Measurements from ENCODE around the gene FGF22. TPM values are rescaled to one million over a fixed set of nuclear protein-coding genes. Genes with fewer than 3 reads are reported as not detected.
A peak's percentile ranks its signal among the peaks of the same experiment; 100 is the strongest.

FGF22 gene
- total RNA-seq, 1 donor, result not detected

GRCh38 chr19:647566-648284 lies 8.0 kb downstream of the FGF22 start:
- H3K27me3 ChIP-seq (ENCODE audit: insufficient read depth, low read length), result no peaks in the 10 kb centered on the region
- no peak overlapping the region for H3K27ac ChIP-seq (ENCODE audit: low read depth, low read length)
- no peaks in the 10 kb centered on the region for H3K4me1 ChIP-seq (ENCODE audit: insufficient read depth, low read length)
- H3K36me3 ChIP-seq (ENCODE audit: insufficient read depth, low read length), result peaks cover 20% of the 10 kb centered on the region
- peak; percentile 51 for DNase-seq (ENCODE audit: insufficient read length, low spot score, missing footprints)
- H3K9me3 ChIP-seq (ENCODE audit: low read depth, low read length), result no peaks in the 10 kb centered on the region
- no peak overlapping the region for H3K4me2 ChIP-seq (ENCODE audit: insufficient read depth, low read length)
- peaks cover 10% of the 10 kb centered on the region for H4K20me1 ChIP-seq (ENCODE audit: insufficient read depth, low read length)
- H2AFZ ChIP-seq (ENCODE audit: low read length), result no peak overlapping the region
- H3K4me3 ChIP-seq (ENCODE audit: insufficient read depth, low read length), result no peak overlapping the region
- no peak for TF ChIP-seq CTCF (IDR thresholded peaks at IDR 0.05; ENCODE audit: extremely low read depth, low read depth, low read length)
- peaks cover 22% of the 10 kb centered on the region for H3K79me2 ChIP-seq (ENCODE audit: insufficient read depth, low read length)

- H3K79me2 ChIP-seq (ENCODE audit: insufficient read depth, low read length), result peaks cover 27% of the 10 kb centered on the region
- H3K27me3 ChIP-seq (ENCODE audit: insufficient read depth, low read length), result no peaks in the 10 kb centered on the region
- no peak overlapping the region for H3K4me3 ChIP-seq (ENCODE audit: insufficient read depth, low read length)
- TF ChIP-seq CTCF (IDR thresholded peaks at IDR 0.05; ENCODE audit: extremely low read depth, low read depth, low read length), result no peak
- DNase-seq (ENCODE audit: insufficient read length, low spot score, missing footprints), result peak; percentile 79
- H3K36me3 ChIP-seq (ENCODE audit: insufficient read depth, low read length), result peaks cover 20% of the 10 kb centered on the region
- no peaks in the 10 kb centered on the region for H3K9me3 ChIP-seq (ENCODE audit: low read depth, low read length)
- H3K4me1 ChIP-seq (ENCODE audit: insufficient read depth, low read length), result no peaks in the 10 kb centered on the region
- H2AFZ ChIP-seq (ENCODE audit: low read length), result no peak overlapping the region
- no peak overlapping the region for H3K27ac ChIP-seq (ENCODE audit: low read depth, low read length)
- peaks cover 16% of the 10 kb centered on the region for H4K20me1 ChIP-seq (ENCODE audit: insufficient read depth, low read length)
- no peak overlapping the region for H3K4me2 ChIP-seq (ENCODE audit: insufficient read depth, low read length)
Measured at GRCh38 chr19:648305-648704, 8.6 kb downstream of the FGF22 start.

GRCh38 chr19:648904-649801 lies 9.5 kb downstream of the FGF22 start:
- no peaks in the 10 kb centered on the region for H3K9me3 ChIP-seq (ENCODE audit: low read depth, low read length)
- no peaks in the 10 kb centered on the region for H3K4me1 ChIP-seq (ENCODE audit: insufficient read depth, low read length)
- peak; percentile 87 for DNase-seq (ENCODE audit: insufficient read length, low spot score, missing footprints)
- H3K36me3 ChIP-seq (ENCODE audit: insufficient read depth, low read length), result peaks cover 25% of the 10 kb centered on the region
- no peak for TF ChIP-seq CTCF (IDR thresholded peaks at IDR 0.05; ENCODE audit: extremely low read depth, low read depth, low read length)
- H3K27me3 ChIP-seq (ENCODE audit: insufficient read depth, low read length), result no peaks in the 10 kb centered on the region
- H4K20me1 ChIP-seq (ENCODE audit: insufficient read depth, low read length), result peaks cover 20% of the 10 kb centered on the region
- H3K4me3 ChIP-seq (ENCODE audit: insufficient read depth, low read length), result no peak overlapping the region
- H3K79me2 ChIP-seq (ENCODE audit: insufficient read depth, low read length), result peaks cover 36% of the 10 kb centered on the region
- H3K4me2 ChIP-seq (ENCODE audit: insufficient read depth, low read length), result no peak overlapping the region
- no peak overlapping the region for H3K27ac ChIP-seq (ENCODE audit: low read depth, low read length)
- H2AFZ ChIP-seq (ENCODE audit: low read length), result no peak overlapping the region

GRCh38 chr19:650121-650520 lies 10.4 kb downstream of the FGF22 start:
- H3K79me2 ChIP-seq (ENCODE audit: insufficient read depth, low read length), result peaks cover 44% of the 10 kb centered on the region
- H3K9me3 ChIP-seq (ENCODE audit: low read depth, low read length), result no peaks in the 10 kb centered on the region
- DNase-seq (ENCODE audit: insufficient read length, low spot score, missing footprints), result peak; percentile 73
- no peak overlapping the region for H3K4me2 ChIP-seq (ENCODE audit: insufficient read depth, low read length)
- no peak overlapping the region for H3K4me3 ChIP-seq (ENCODE audit: insufficient read depth, low read length)
- no peaks in the 10 kb centered on the region for H3K4me1 ChIP-seq (ENCODE audit: insufficient read depth, low read length)
- no peak overlapping the region for H3K27ac ChIP-seq (ENCODE audit: low read depth, low read length)
- peaks cover 20% of the 10 kb centered on the region for H4K20me1 ChIP-seq (ENCODE audit: insufficient read depth, low read length)
- peaks cover 25% of the 10 kb centered on the region for H3K36me3 ChIP-seq (ENCODE audit: insufficient read depth, low read length)
- H2AFZ ChIP-seq (ENCODE audit: low read length), result no peak overlapping the region
- TF ChIP-seq CTCF (IDR thresholded peaks at IDR 0.05; ENCODE audit: extremely low read depth, low read depth, low read length), result no peak
- no peaks in the 10 kb centered on the region for H3K27me3 ChIP-seq (ENCODE audit: insufficient read depth, low read length)
